Measurements from ENCODE around the gene DNASE1.

GRCh38 chr16:3654249-3654991, at the start of gene DNASE1:
- TF ChIP-seq FOXM1 (IDR thresholded peaks at IDR 0.05; ENCODE audit: low read depth) (no peak), FOXM1 (CRISPR knock-in tag; IDR thresholded peaks at IDR 0.05; ENCODE audit: low read depth) (no peak), RAD51 (IDR thresholded peaks at IDR 0.05; ENCODE audit: borderline replicate concordance, low read depth) (no peak), YY1 (IDR thresholded peaks at IDR 0.05; ENCODE audit: borderline replicate concordance in 1 of 3, control insufficient read depth in 1 of 3, extremely low read depth in 1 of 3, insufficient read depth in 3 of 3, insufficient read length in 1 of 3, insufficient replicate concordance in 2 of 3, low read depth in 1 of 3, low read length in 2 of 3) (peak in 1 of 3 experiments; percentile 63), STAT5A (IDR thresholded peaks at IDR 0.05; ENCODE audit: borderline replicate concordance, low read length) (no peak), CTCF (IDR thresholded peaks at IDR 0.05 in 2 of 3, conservative IDR thresholded peaks at IDR 0.05 in 1 of 3; ENCODE audit: insufficient read depth in 2 of 3, low read depth in 1 of 3, low read length in 3 of 3) (peak; percentile 79 to 86 (median 85)), ATF3 (IDR thresholded peaks at IDR 0.05) (no peak), ATF3 (CRISPR knock-in tag; conservative IDR thresholded peaks at IDR 0.05) (no peak), NFIC (IDR thresholded peaks at IDR 0.05) (no peak), CHCHD3 (CRISPR knock-in tag; IDR thresholded peaks at IDR 0.05) (no peak), POLR2A (conservative IDR thresholded peaks at IDR 0.05) (0 out of 2 replicates have a peak, but pooled peaks have one; percentile 4), NBN (IDR thresholded peaks at IDR 0.05; ENCODE audit: low read depth) (no peak)
